NCI-H187 (cell line): ENCODE data around the gene SLC7A9.
"Not testable (repeated sequence)": the region's sequence is repeated elsewhere in the genome, so short reads cannot be mapped to it uniquely, and the experiment has no call there.

Source experiments
- DNase-seq, 2 experiments: peaks; one replicate each; lab custom pipeline; 2025; lab: John Stamatoyannopoulos, UW

The SLC7A9 gene

DNA sequence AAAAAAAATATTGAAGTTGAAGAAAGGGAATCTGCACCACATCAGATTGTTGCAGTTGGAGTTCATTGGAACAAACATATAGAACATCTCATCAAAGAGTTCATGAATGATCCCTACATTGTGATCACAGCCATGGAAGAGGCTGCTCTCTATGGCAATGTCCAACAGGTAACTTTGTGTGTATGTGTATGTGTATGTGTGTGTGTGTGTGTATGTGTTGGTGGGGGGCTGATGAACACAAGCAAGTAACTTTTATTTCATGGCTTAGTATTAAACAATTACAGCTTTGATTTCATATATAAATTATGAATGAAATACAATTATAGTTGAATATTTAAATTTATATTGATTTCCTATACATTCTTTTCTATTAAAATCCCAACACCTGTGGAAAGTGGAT, 69.4 kb downstream of the SLC7A9 start:
- no peak for DNase-seq

DNA sequence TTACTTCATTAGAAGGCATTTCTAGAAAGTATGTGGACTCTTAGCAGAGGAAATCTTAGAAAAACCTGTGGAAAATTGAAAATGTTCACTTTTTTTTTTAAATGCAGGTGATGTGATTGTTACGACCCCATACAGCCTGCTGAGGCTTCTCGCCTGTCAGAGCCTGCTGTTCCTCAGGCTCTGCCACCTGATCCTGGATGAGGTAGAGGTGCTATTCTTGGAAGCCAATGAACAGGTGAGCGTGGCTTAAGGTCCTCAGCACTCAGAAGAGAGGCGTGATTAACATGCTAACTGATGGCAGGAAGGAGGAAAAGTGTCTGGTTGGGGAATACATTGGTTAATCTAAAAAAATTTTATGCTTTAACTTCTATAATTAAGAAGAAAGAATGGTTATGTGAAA, 71.4 kb downstream of the SLC7A9 start:
- DNase-seq, result peak; percentile 25 to 41

DNA sequence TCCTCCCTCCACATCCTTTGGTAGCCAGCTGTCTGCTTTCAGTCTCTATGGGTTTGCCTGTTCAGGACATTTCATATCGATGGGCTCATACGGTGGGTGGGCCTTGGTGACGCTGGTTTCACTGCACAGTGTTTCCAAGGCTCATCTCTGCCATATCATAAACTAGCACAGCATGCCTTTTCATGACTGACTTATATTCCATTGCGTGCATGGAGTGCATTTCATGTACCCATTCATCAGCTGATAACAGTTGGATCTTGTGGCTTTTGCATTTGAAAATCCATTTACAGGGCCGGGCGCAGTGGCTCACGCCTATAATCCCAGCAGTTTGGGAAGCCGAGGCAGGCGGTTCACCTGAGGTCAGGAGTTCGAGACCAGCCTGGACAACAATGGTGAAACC, 80.1 kb downstream of the SLC7A9 start:
- no peak for DNase-seq

DNA sequence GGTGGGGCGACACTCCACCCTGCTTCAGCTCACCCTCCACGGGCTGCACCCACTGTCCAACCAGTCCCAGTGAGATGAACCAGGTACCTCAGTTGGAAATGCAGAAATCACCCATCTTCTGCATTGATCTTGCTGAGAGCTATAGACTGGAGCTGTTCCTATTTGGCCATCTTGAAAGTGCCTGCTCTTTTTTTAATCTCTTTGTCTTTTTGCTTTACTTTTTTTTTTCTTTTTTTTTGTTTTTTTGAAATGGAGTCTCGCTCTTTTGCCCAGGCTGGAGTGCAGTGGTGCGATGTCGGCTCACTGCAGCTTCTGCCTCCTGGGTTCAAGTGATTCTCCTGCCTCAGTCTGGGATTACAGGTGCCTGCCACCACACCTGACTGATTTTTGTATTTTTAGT, 81.7 kb downstream of the SLC7A9 start:
- not testable (repeated sequence) for DNase-seq

DNA sequence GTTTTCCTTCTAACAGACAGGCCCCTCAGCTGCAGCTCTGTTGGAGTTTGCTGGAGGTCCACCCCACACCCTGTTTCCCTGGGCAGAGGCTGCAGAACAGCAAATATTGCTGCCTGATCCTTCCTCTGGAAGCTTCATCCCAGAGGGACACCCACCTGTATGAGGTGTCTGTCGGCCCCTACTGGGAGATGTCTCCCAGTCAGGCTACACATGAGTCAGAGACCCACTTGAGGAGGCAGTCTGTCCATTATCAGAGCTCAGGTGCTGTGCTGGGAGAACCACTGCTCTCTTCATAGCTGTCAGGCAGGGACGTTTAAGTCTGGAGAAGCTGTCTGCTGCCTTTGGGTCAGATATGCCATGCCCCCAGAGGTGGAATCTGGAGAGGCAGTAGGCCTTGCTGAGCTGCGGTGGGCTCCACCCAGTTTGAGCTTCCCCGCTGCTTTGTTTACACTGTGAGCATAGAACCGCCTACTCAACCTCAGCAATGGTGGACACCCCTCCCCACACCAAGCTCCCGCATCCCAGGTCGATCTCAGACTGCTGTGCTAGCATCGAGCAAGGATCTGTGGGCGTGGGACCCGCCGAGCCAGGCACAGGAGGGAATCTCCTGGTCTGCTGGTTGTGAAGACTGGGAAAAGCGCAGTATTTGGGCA, 82.3 kb downstream of the SLC7A9 start:
- peak in 1 of 2 experiments; percentile 9 for DNase-seq

DNA sequence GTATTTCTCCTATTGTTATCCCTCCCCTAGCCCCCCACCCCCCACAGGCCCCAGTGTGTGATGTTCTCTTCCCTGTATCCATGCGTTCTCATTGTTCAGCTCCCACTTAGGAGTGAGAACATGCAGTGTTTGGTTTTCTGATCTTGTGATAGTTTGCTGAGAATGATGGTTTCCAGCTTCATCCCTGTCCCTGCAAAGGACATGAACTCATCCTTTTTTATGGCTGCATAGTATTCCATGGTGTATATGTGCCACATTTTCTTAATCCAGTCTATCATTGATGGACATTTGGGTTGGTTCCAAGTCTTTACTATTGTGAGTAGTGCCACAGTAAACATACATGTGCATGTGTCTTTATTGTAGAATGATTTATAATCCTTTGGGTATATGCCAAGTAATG, 87.5 kb downstream of the SLC7A9 start:
- DNase-seq, result not testable (repeated sequence)

DNA sequence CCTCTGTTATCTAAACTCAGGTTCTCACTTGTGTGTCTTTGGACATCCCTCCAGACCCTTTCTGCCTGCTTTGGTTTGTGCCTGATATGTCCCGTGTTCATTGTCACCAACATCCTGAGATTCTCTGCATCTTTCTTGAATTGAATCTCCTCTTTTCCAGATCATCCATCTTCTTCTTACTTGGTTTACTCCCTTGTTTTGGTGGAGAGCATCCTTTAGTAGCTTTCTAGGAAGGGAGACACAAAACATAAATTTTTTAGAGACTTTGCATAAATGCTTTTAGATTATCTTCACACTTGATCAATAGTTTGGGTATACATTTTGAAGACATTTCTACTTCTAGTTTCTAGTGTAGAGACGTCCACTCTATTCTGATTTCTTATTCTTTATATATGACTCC, 88.3 kb downstream of the SLC7A9 start:
- DNase-seq, result no peak
